Measurements from ENCODE around the gene RASSF7.
"Not testable (repeated sequence)": the region's sequence is repeated elsewhere in the genome, so short reads cannot be mapped to it uniquely, and the experiment has no call there.

The RASSF7 gene

GRCh38 chr11:567629-568292, 7.0 kb downstream of the RASSF7 start:
- DNase-seq, result peak; percentile 1

GRCh38 chr11:568306-569157, 7.8 kb downstream of the RASSF7 start:
- peak; percentile 83 for DNase-seq

- no peak for DNase-seq
Measured at GRCh38 chr11:569158-569885, 8.6 kb downstream of the RASSF7 start.

GRCh38 chr11:571802-572185, 11.0 kb downstream of the RASSF7 start:
- no peak for DNase-seq

- no peak for DNase-seq
Measured at GRCh38 chr11:573146-573759, 12.5 kb downstream of the RASSF7 start.

GRCh38 chr11:574031-574570, 13.3 kb downstream of the RASSF7 start:
- not testable (repeated sequence) for DNase-seq

- no peak for DNase-seq
Measured at GRCh38 chr11:574632-575312, 14.0 kb downstream of the RASSF7 start.

GRCh38 chr11:575313-575995, 14.7 kb downstream of the RASSF7 start:
- peak; percentile 66 for DNase-seq

GRCh38 chr11:575996-576768, 15.4 kb downstream of the RASSF7 start, which contains the start of gene PHRF1:
Gene PHRF1, plus strand, starts transcription at chr11:576470. Its CDS starts 5,043 bp downstream, at chr11:581513.
- peak; percentile 89 for DNase-seq

- DNase-seq, result no peak
Measured at GRCh38 chr11:576811-577610, 16.2 kb downstream of the RASSF7 start.

- no peak for DNase-seq
Measured at GRCh38 chr11:577611-577894, 16.8 kb downstream of the RASSF7 start.

GRCh38 chr11:578276-579035, 17.7 kb downstream of the RASSF7 start:
- no peak for DNase-seq

- DNase-seq, result no peak
Measured at GRCh38 chr11:579830-580601, 19.2 kb downstream of the RASSF7 start.

- no peak for DNase-seq
Measured at GRCh38 chr11:581342-581741, 20.6 kb downstream of the RASSF7 start.

- DNase-seq, result no peak
Measured at GRCh38 chr11:581752-582151, 21.0 kb downstream of the RASSF7 start.

- DNase-seq, result no peak
Measured at GRCh38 chr11:584287-584686, 23.5 kb downstream of the RASSF7 start.

- no peak for DNase-seq
Measured at GRCh38 chr11:586376-587316, 25.9 kb downstream of the RASSF7 start.

All from NCI-H2171 treated with DMSO at 0.1 percent for 48 hours (cell line).